GM06990 (cell line): ENCODE results near the gene IFNG.
"Not testable (repeated sequence)": the region's sequence is repeated elsewhere in the genome, so short reads cannot be mapped to it uniquely, and the experiment has no call there.

ENCODE experiments used
- DNase-seq: peaks from one replicate; pipeline ENCODE4 v3.0.0-alpha.2; 2011; ENCODE audit not compliant: insufficient read length; ENCODE audit errors: extremely low read depth
- H3K27me3 ChIP-seq: replicated peaks from 2 replicates; pipeline ENCODE4 v1.6.0; 2011; ENCODE audit warnings: low read length; ENCODE audit not compliant: control insufficient read depth, insufficient read depth
- H3K36me3 ChIP-seq: 2 replicates; pipeline ENCODE4 v1.5.1; 2011; ENCODE audit warnings: low read length; ENCODE audit not compliant: control insufficient read depth, insufficient read depth
- H3K4me3 ChIP-seq: replicated peaks from 2 replicates; pipeline ENCODE4 v1.5.1; 2011; ENCODE audit warnings: low read depth, mild to moderate bottlenecking, control low read depth, low read length
- TF ChIP-seq, protein P1 (sequence below): IDR thresholded peaks from 2 replicates; pipeline ENCODE4 v1.5.1; 2011; ENCODE audit warnings: low read length, control low read depth, mild to moderate bottlenecking, inconsistent platforms; ENCODE audit not compliant: insufficient read depth, poor library complexity, severe bottlenecking

IFNG gene

DNA sequence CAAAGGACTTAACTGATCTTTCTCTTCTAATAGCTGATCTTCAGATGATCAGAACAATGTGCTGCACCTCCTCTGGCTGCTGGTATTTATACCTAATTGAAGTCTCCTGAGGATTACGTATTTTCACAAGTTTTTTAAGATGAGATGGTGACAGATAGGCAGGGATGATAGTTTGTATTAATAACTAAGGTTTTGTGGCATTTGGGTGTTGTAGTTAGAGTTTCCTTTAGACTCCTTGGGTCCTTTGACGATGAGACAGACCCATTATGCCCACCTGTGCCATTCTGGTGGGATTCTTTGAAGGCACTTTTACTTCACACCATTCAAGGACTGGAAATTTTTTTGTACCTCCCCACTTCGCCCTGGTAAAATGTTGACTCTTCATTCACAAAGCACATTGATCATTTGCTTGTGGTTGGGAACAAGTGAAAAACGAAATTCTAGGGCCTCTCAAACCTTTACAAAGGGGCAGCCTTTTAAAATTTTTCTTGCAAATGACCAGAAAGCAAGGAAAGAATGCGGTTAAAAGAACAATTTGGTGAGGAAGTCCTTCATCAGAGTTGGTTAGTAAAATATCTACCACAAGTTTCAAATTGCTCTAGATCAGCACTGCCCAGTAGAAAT, at the start of gene IFNG:
TSS of gene IFNG (minus strand) at position 60 of the 624 bp plus-strand sequence. CDS start 125 bp downstream, outside the sequence.
- no peaks in the 10 kb centered on the region for H3K36me3 ChIP-seq
- no peaks in the 10 kb centered on the region for H3K27me3 ChIP-seq
- DNase-seq, result peak; percentile 7
- TF ChIP-seq, protein P1, sequence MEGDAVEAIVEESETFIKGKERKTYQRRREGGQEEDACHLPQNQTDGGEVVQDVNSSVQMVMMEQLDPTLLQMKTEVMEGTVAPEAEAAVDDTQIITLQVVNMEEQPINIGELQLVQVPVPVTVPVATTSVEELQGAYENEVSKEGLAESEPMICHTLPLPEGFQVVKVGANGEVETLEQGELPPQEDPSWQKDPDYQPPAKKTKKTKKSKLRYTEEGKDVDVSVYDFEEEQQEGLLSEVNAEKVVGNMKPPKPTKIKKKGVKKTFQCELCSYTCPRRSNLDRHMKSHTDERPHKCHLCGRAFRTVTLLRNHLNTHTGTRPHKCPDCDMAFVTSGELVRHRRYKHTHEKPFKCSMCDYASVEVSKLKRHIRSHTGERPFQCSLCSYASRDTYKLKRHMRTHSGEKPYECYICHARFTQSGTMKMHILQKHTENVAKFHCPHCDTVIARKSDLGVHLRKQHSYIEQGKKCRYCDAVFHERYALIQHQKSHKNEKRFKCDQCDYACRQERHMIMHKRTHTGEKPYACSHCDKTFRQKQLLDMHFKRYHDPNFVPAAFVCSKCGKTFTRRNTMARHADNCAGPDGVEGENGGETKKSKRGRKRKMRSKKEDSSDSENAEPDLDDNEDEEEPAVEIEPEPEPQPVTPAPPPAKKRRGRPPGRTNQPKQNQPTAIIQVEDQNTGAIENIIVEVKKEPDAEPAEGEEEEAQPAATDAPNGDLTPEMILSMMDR, result no peak
- no peak within 1 kb of the TSS for H3K4me3 ChIP-seq

GRCh38 chr12:68209048-68209728, 49.6 kb upstream of the IFNG start:
- not testable (repeated sequence) for DNase-seq, H3K27me3 ChIP-seq, H3K4me3 ChIP-seq, H3K36me3 ChIP-seq

GRCh38 chr12:68207276-68207675, 47.7 kb upstream of the IFNG start:
- DNase-seq, result no peak
- Histone ChIP-seq H3K4me3 (no peak overlapping the region), H3K27me3 (no peaks in the 10 kb centered on the region; the same call in 1 of the 2 replicates), H3K36me3 (no peaks in the 10 kb centered on the region)
- TF ChIP-seq, protein P1, result no peak

GRCh38 chr12:68206446-68206845, 46.9 kb upstream of the IFNG start:
- no peak overlapping the region for H3K4me3 ChIP-seq
- no peaks in the 10 kb centered on the region for H3K36me3 ChIP-seq
- DNase-seq, result no peak
- H3K27me3 ChIP-seq, result no peaks in the 10 kb centered on the region; the same call in 1 of the 2 replicates
- TF ChIP-seq, protein P1, result no peak

DNA sequence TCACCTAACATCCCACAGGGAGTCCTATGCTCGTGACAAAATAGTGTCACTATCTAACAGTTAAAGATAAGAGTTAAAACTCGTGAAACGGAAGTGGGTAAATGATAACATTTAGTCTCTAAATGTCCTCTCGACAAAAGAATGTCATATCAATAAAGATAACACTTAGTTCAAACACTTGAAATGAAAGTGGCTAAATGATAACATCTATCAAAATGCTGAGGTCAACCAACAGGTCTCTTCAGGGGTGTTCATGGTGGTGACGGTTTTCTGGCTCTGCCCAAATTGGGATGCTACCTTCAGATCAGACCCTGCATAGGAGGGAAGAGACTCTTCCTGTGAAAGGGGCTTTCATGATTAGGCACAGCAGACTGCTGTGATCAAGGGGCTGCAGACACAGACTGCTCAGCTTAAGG, 43.9 kb upstream of the IFNG start:
- H3K27me3 ChIP-seq, result no peaks in the 10 kb centered on the region; the same call in 1 of the 2 replicates
- TF ChIP-seq, protein P1, result no peak

GRCh38 chr12:68200854-68201253, 41.3 kb upstream of the IFNG start:
- Histone ChIP-seq H3K36me3 (no peaks in the 10 kb centered on the region), H3K27me3 (no peaks in the 10 kb centered on the region), H3K4me3 (no peak overlapping the region)
- TF ChIP-seq, protein P1, result no peak
- DNase-seq, result no peak

More for the DNA sequence above, 43.9 kb upstream of the IFNG start:
- no peak for DNase-seq
- no peak overlapping the region for H3K4me3 ChIP-seq
- no peaks in the 10 kb centered on the region for H3K36me3 ChIP-seq
